ENCODE measurements around the gene RGS11.

DNA sequence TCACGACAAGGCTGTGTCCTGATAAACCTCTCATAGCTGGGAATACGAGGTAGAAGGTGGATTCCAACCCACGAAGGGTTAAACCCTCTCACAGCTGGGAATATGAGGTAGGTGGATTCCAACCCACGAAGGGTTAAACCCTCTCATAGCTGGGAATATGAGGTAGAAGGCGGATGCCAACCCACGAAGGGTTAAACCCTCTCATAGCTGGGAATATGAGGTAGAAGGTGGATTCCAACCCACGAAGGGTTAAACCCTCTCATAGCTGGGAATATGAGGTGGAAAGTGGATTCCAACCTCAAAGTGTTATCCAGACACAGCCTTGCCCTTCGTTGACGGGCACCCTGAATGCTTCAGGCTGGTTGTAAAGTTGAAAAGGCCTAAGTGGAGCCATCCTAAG is 45.8 kb upstream of the RGS11 start:
- no peak for TF ChIP-seq EZH2 (IDR thresholded peaks at IDR 0.05; ENCODE audit: low read length, missing control alignments)
- TF ChIP-seq, protein P1, sequence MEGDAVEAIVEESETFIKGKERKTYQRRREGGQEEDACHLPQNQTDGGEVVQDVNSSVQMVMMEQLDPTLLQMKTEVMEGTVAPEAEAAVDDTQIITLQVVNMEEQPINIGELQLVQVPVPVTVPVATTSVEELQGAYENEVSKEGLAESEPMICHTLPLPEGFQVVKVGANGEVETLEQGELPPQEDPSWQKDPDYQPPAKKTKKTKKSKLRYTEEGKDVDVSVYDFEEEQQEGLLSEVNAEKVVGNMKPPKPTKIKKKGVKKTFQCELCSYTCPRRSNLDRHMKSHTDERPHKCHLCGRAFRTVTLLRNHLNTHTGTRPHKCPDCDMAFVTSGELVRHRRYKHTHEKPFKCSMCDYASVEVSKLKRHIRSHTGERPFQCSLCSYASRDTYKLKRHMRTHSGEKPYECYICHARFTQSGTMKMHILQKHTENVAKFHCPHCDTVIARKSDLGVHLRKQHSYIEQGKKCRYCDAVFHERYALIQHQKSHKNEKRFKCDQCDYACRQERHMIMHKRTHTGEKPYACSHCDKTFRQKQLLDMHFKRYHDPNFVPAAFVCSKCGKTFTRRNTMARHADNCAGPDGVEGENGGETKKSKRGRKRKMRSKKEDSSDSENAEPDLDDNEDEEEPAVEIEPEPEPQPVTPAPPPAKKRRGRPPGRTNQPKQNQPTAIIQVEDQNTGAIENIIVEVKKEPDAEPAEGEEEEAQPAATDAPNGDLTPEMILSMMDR (conservative IDR thresholded peaks at IDR 0.05 in 1 of 2, IDR thresholded peaks at IDR 0.05 in 1 of 2; ENCODE audit: low read depth in 1 of 2, low read length in 2 of 2): no peak
